Measurements from ENCODE around the gene GPATCH1.
"Not testable (repeated sequence)": the region's sequence is repeated elsewhere in the genome, so short reads cannot be mapped to it uniquely, and the experiment has no call there.

Gene GPATCH1

GRCh38 chr19:33110137-33110910 lies 29.3 kb downstream of the GPATCH1 start:
- FAIRE-seq, result no peak
- no peak for DNase-seq (ENCODE audit: extremely low spot score, insufficient read length, low read depth)

- FAIRE-seq (no peak), DNase-seq (ENCODE audit: extremely low spot score, insufficient read length, low read depth) (no peak)
Observed at GRCh38 chr19:33111587-33111986, 30.6 kb downstream of the GPATCH1 start.

DNA sequence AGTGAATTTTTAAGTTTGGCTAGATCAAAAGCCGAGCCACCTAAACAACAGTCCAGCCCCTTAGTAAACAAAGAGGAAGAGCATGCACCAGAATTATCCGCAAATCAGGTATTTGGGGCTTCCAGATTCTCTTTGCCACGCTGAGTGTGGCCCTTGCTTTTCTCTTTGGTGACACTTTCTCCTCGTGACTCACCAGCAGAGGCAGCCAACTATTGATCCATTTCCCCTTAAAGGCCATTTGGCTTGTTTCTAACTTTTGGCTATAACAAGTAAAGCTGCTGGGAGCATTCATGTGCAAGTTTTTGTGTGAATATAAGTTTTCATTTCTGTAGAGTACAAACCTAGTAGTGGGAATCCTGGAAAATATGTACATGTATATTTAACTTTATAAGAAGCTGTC lies 33.3 kb downstream of the GPATCH1 start:
- DNase-seq (ENCODE audit: extremely low spot score, insufficient read length, low read depth) (no peak), FAIRE-seq (no peak)

GRCh38 chr19:33117501-33117900 lies 36.5 kb downstream of the GPATCH1 start:
- DNase-seq (ENCODE audit: extremely low spot score, insufficient read length, low read depth) (no peak), FAIRE-seq (no peak)

DNA sequence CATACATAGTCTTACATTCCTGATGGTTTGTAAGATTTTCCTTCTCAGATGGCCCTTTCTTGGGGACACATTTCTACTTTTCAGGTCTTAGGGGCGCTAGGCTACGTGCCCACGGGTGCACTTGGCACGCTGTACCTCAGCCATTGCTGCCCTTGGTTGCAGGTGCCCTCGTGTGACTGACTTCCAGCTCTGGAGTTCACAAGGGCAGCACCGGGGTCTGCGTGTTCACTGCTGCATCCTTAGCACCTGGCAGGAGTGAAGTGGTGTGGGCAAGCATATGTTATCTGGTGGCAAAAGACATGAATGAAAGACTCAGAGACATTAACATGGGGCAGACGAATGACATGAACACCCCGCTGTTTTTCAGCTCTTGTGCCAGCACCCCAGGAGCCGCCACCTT lies 37.7 kb downstream of the GPATCH1 start:
- FAIRE-seq, result no peak
- no peak for DNase-seq (ENCODE audit: extremely low spot score, insufficient read length, low read depth)

DNA sequence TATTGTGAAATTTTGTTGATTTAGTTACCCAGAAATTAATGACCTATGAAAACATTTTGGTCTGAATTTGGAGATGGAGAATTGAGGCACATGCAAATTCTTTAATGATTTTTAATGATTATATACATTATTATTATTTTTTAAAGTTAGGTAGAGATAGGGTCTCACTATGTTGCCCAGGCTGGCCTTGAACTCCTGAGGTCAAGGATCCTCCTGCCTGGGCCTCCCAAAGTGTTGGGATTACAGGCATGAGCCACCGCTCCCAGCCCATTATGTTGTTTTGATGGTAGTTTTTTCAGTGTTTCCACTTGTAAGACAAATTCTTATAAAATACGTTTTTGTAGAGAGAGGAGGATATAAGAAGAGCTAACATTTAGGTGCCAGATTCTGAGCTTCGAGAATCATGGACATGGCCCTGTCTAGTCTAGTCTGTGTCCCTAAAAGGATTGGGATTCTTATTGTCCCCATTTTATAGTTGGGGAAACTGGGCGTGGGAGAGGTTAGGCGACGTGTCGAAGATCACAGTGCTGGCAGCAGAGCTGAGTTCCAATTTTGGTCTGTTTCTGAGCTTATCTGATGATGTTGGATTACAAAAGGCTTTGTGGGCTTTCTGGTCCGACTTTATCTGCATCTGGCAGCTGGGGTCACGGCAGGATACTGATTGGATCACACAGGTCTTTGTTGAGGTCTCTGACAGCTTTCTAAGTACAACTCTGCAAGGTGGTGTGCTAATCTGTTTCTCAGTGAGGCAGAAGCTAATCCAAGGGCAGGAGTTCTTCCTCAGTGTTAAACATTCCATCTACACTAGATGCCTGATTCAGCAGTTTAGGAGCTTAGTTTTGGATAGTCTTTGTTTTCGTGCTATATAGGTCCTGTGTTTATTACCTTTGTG lies 43.5 kb downstream of the GPATCH1 start:
- DNase-seq (ENCODE audit: extremely low spot score, insufficient read length, low read depth), result no peak
- FAIRE-seq, result no peak

DNA sequence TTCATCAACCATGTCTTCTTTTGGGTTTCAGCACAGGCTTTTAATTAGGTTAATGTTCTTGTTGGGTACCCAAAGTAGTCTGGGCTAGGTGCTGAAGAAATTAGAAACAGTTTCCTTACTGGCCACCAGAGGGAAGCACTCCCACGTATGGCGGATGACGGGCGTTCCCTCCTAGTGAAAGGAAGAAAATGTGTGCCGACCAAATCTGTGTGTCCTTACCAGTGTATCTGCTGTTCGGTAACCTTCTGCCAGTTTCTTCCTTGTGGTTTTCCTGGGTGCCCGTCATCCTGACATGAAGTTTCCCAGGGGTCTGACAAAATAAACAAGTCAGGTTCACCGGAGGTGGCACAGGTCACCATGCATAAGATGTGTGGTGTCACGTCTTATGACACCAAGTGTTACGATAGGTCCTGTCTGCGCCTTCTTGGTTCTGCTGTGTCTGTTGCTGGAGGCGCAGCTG lies 45.0 kb downstream of the GPATCH1 start:
- DNase-seq (ENCODE audit: extremely low spot score, insufficient read length, low read depth) (peak; percentile 62), FAIRE-seq (peak; percentile 80)

DNA sequence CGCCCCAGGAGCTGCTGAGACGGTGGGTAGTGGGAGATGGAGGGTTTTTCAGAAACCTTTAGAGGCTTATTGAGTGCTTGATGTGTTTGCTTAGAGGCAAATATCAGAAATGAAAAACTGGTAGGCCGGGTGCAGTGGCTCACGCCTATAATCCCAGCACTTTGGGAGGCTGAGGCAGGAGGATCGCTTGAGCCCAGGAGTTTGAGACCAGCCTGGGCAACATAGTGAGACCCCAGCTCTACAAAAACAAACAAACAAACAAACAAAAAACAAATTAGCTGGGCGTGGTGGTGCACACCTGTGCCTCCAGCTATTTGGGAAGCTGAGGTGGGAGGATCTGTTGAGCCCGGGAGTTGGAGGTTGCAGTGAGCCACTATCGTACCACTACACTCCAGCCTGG lies 45.7 kb downstream of the GPATCH1 start:
- not testable (repeated sequence) for DNase-seq (ENCODE audit: extremely low spot score, insufficient read length, low read depth); FAIRE-seq

DNA sequence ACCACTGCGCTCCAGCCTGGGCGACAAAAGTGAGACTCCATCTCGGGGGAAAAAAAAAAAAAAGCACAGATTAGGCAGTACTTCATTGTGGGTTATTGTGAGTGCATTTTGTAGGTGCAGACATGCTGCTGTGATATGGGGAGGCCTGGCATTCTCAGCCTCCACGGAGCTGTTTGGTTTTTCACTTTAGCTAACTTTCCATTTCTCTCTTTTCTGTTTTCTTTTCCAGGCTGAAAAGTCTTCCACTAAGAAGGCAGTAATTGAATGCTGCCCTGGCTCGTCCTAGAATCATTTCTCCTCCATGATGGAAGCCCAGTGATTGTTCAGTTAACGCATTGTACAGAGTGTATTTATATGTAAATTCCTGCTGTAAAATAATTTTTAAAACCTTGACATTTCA lies 48.9 kb downstream of the GPATCH1 start:
- DNase-seq (ENCODE audit: extremely low spot score, insufficient read length, low read depth) (no peak), FAIRE-seq (no peak)

- FAIRE-seq, result no peak
Observed at GRCh38 chr19:33130433-33130832, 49.5 kb downstream of the GPATCH1 start.

GRCh38 chr19:33132021-33132420 lies 51.0 kb downstream of the GPATCH1 start, which contains the start of gene WDR88:
TSS of gene WDR88 (plus strand) at chr19:33132114. CDS start at chr19:33132170, 56 bp downstream.
- DNase-seq (ENCODE audit: extremely low spot score, insufficient read length, low read depth) (no peak), FAIRE-seq (no peak)

More at GRCh38 chr19:33130433-33130832, 49.5 kb downstream of the GPATCH1 start:
- DNase-seq (ENCODE audit: extremely low spot score, insufficient read length, low read depth), result no peak

GRCh38 chr19:33132425-33132824 lies 51.4 kb downstream of the GPATCH1 start:
- FAIRE-seq, result no peak
- no peak for DNase-seq (ENCODE audit: extremely low spot score, insufficient read length, low read depth)

- no peak for FAIRE-seq
- DNase-seq (ENCODE audit: extremely low spot score, insufficient read length, low read depth), result no peak
Observed at GRCh38 chr19:33133438-33134031, 52.6 kb downstream of the GPATCH1 start.

- FAIRE-seq (no peak), DNase-seq (ENCODE audit: extremely low spot score, insufficient read length, low read depth) (no peak)
Observed at GRCh38 chr19:33134571-33135041, 53.6 kb downstream of the GPATCH1 start.

- DNase-seq (ENCODE audit: extremely low spot score, insufficient read length, low read depth) (no peak), FAIRE-seq (no peak)
Observed at GRCh38 chr19:33139165-33139564, 58.2 kb downstream of the GPATCH1 start.

DNA sequence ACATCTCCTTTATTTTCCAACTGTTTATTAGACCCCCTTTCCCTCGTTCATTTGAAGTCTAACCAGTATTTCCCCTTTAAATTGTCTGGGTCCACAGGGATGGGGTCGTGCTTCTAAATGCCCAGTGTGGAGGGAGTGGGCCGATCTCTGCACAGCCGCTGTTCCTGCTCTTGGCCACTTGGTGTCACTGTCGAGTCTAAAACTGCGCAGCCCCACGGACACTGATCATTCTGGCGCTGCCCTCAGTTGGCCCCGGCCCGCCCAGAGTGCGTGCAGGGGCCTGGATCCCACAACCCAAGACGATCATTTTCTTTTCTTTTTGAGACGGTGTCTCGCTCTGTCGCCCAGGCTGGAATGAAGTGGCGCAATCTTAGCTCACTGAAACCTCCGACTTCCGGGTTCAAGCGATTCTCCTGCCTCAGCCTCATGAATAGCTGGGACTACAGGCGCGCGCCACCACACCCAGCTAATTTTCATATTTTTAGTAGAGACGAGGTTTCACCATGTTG lies 63.0 kb downstream of the GPATCH1 start:
- FAIRE-seq (peak; percentile 97), DNase-seq (ENCODE audit: extremely low spot score, insufficient read length, low read depth) (peak; percentile 62)

GRCh38 chr19:33146209-33146608 lies 65.2 kb downstream of the GPATCH1 start:
- no peak for FAIRE-seq
- no peak for DNase-seq (ENCODE audit: extremely low spot score, insufficient read length, low read depth)

DNA sequence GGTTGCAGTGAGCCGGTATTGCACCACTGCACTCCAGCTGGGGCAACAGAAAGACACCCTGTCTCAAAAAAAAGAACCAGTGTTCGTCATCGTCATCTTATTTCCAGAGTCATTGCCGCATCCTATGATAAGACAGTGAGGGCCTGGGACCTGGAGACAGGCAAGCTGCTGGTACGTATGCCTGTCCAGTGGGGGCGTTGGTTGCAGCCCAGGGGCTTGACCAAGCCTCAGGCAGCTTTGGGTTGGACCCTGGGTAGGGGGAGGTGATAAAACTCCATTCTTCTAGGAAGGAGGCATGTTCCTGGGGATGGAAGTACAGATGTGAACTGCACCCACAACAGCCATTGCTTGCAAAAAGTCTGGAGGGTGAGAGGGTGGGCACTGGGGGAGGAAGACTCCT lies 66.6 kb downstream of the GPATCH1 start:
- DNase-seq (ENCODE audit: extremely low spot score, insufficient read length, low read depth) (no peak), FAIRE-seq (no peak)

DNA sequence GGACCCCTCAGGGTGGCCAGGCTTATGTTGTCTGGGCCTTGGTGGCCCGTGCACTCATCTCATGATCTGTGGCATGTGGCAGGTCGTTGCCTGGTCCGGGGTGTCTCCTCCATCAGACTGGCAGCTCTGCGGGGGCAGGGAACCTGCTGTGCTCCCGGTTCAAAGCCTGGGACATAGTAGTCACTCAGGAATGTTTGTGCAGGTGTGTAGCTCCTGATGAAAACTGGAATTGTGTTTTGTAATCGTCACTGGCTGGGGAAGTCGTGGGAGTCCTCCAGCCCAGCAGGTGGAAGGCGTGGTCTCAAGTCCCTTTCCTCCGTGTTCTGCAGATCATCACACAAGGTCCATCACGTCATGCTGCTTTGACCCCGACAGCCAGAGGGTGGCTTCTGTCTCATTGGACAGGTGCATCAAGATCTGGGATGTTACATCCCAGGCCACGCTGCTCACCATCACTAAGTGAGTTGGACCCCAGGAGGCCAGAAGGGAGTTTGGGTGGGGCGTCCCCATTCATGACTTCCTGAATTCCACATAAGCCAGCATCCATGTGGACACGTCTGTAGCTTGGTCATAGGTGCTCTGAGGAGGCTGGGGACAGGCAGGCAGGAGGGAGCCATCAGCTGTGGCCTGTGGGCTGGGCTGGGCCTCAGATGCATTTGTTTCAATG lies 70.0 kb downstream of the GPATCH1 start:
- no peak for DNase-seq (ENCODE audit: extremely low spot score, insufficient read length, low read depth)
- no peak for FAIRE-seq

GRCh38 chr19:33152176-33152575 lies 71.2 kb downstream of the GPATCH1 start:
- DNase-seq (ENCODE audit: extremely low spot score, insufficient read length, low read depth) (no peak), FAIRE-seq (no peak)
